Liver (tissue), 9 donors: ENCODE results near the gene OR52N5. TPM values are rescaled to one million over a fixed set of nuclear protein-coding genes. Genes with fewer than 3 reads are reported as not detected.

Source experiments
- DNase-seq: peaks from one replicate; pipeline ENCODE4 v3.0.0-alpha.2; 2017; ENCODE audit warnings: low spot score
- H3K27ac ChIP-seq, 2 donors: one replicate each; pipeline ENCODE4 v1.7.0; 2013; ENCODE audit warnings: inconsistent platforms in 2 of 2, low read length in 2 of 2, control low read depth in 1 of 2, low read depth in 1 of 2, mild to moderate bottlenecking in 1 of 2
- H3K27me3 ChIP-seq, 4 donors: one replicate each; pipeline versions ENCODE4 v1.6.1 to v1.7.0; 2013; ENCODE audit warnings: low read length in 3 of 4, inconsistent platforms in 1 of 4, mild to moderate bottlenecking in 1 of 4, moderate library complexity in 1 of 4; ENCODE audit not compliant: control insufficient read depth in 4 of 4, insufficient read depth in 4 of 4
- H3K36me3 ChIP-seq, 4 donors: one replicate each; pipeline versions ENCODE4 v1.6.1 to v1.7.0; 2013; ENCODE audit warnings: low read length in 3 of 4, mild to moderate bottlenecking in 3 of 4, low read depth in 1 of 4, moderate library complexity in 1 of 4; ENCODE audit not compliant: control insufficient read depth in 4 of 4, insufficient read depth in 3 of 4
- H3K4me1 ChIP-seq, 4 donors: one replicate each; pipeline versions ENCODE4 v1.6.1 to v1.7.0; 2013; ENCODE audit warnings: low read length in 3 of 4, mild to moderate bottlenecking in 3 of 4, moderate library complexity in 1 of 4; ENCODE audit not compliant: control insufficient read depth in 4 of 4, insufficient read depth in 4 of 4
- H3K4me3 ChIP-seq, 3 donors: one replicate each; pipeline versions ENCODE4 v1.6.1 to v1.7.0; 2013; ENCODE audit warnings: low read length in 3 of 3, control low read depth in 1 of 3, low read depth in 1 of 3, mild to moderate bottlenecking in 1 of 3
- H3K9ac ChIP-seq, 2 donors: one replicate each; pipeline ENCODE4 v1.7.0; 2013; ENCODE audit warnings: low read length in 2 of 2, mild to moderate bottlenecking in 2 of 2, moderate library complexity in 2 of 2, control low read depth in 1 of 2, low read depth in 1 of 2
- H3K9me3 ChIP-seq, 4 donors: one replicate each; pipeline versions ENCODE4 v1.6.1 to v1.7.0; 2013; ENCODE audit warnings: low read length in 3 of 4; ENCODE audit not compliant: control insufficient read depth in 4 of 4
- ATF3 ChIP-seq: IDR thresholded peaks from 2 replicates; pipeline ENCODE4 v1.6.1; 2016; ENCODE audit warnings: antibody characterized with exemption
- CTCF ChIP-seq: fragments of 150-350 bp; IDR thresholded peaks from 2 replicates; pipeline ENCODE4 v1.5.1; 2017; ENCODE audit warnings: improper control_type of control experiment, low read depth, low read length; ENCODE audit not compliant: missing input control
- EGR1 ChIP-seq, 2 donors: IDR thresholded peaks; 2 replicates each; pipeline ENCODE4 v1.6.1; 2016 to 2018; ENCODE audit warnings: antibody characterized with exemption in 2 of 2, low read depth in 2 of 2
- FOXA1 ChIP-seq: IDR thresholded peaks from 2 replicates; pipeline ENCODE4 v1.6.1; 2016; ENCODE audit warnings: antibody characterized with exemption
- FOXA2 ChIP-seq: IDR thresholded peaks from 2 replicates; pipeline ENCODE4 v1.6.1; 2016; ENCODE audit warnings: antibody characterized with exemption
- GABPA ChIP-seq, 2 donors: IDR thresholded peaks in 1 of 2; conservative IDR thresholded peaks in 1 of 2; 2 replicates each; pipeline ENCODE4 v1.6.1; 2016; ENCODE audit warnings: antibody characterized with exemption in 2 of 2, mild to moderate bottlenecking in 1 of 2, moderate library complexity in 1 of 2
- HNF4A ChIP-seq, 2 donors: conservative IDR thresholded peaks; 2 replicates each; pipeline ENCODE4 v1.6.1; 2016; ENCODE audit warnings: antibody characterized with exemption in 2 of 2, mild to moderate bottlenecking in 2 of 2
- HNF4G ChIP-seq: IDR thresholded peaks from 2 replicates; pipeline ENCODE4 v1.6.1; 2016; ENCODE audit warnings: antibody characterized with exemption
- JUND ChIP-seq, 2 donors: IDR thresholded peaks; 2 replicates each; pipeline ENCODE4 v1.6.1; 2016; ENCODE audit warnings: antibody characterized with exemption in 2 of 2
- MAX ChIP-seq: IDR thresholded peaks from 2 replicates; pipeline ENCODE4 v1.6.1; 2016; ENCODE audit warnings: antibody characterized with exemption
- NR2F2 ChIP-seq: IDR thresholded peaks from 2 replicates; pipeline ENCODE4 v1.6.1; 2016; ENCODE audit warnings: antibody characterized with exemption
- RAD21 ChIP-seq, 2 donors: IDR thresholded peaks; 2 replicates each; pipeline ENCODE4 v1.6.1; 2016; ENCODE audit warnings: antibody characterized with exemption in 2 of 2, mild to moderate bottlenecking in 2 of 2
- REST ChIP-seq: IDR thresholded peaks from 2 replicates; pipeline ENCODE4 v1.6.1; 2016; ENCODE audit warnings: antibody characterized with exemption, mild to moderate bottlenecking
- RXRA ChIP-seq, 2 donors: IDR thresholded peaks; 2 replicates each; pipeline ENCODE4 v1.6.1; 2017 to 2018; ENCODE audit warnings: antibody characterized with exemption in 2 of 2, mild to moderate bottlenecking in 1 of 2
- SP1 ChIP-seq: IDR thresholded peaks from 2 replicates; pipeline ENCODE4 v1.6.1; 2018; ENCODE audit warnings: antibody characterized with exemption, mild to moderate bottlenecking
- TAF1 ChIP-seq: conservative IDR thresholded peaks from 2 replicates; pipeline ENCODE4 v1.6.1; 2016; ENCODE audit warnings: antibody characterized with exemption, mild to moderate bottlenecking
- YY1 ChIP-seq: IDR thresholded peaks from 2 replicates; pipeline ENCODE4 v1.6.1; 2016; ENCODE audit warnings: antibody characterized with exemption, mild to moderate bottlenecking
- ZBTB33 ChIP-seq: IDR thresholded peaks from 2 replicates; pipeline ENCODE4 v1.6.1; 2016; ENCODE audit warnings: antibody characterized with exemption
- WGBS: extraction: QIAGEN DNeasy Blood & Tissue Kit; methylation state at CpG from one replicate; pipeline ENCODE4 v1.1.7; 2013; 5-methylcytosine and 5-hydroxymethylcytosine counted together
- polyA plus RNA-seq, 2 donors: library from polyadenylated mRNA; stranded (reverse) in 1 of 2; unstranded in 1 of 2; fragments of 200-250 nt in 1 of 2; fragments of >200 nt in 1 of 2; fragmentation: Nextera tagmentation in 1 of 2; extraction: Ambion mirVana in 1 of 2; gene quantifications; one replicate each; pipeline versions ENCODE4 v1.2.1 to v1.2.3, GENCODE V29; 2013 to 2015
- total RNA-seq, 2 donors: library from RNA; depleted of rRNA; stranded (reverse); fragments of >200 nt; gene quantifications; one replicate each; pipeline ENCODE4 v1.2.3, GENCODE V29; 2014
- donor health status: healthy.
- donor health status: healthy.
- donor health status: healthy.
- donor health status: healthy.
- donor health status: healthy.

OR52N5 gene
- total and polyA plus RNA-seq, 4 donors, result 0.08 TPM; not detected in 3

GRCh38 chr11:5737091-5737490 lies 46.1 kb downstream of the OR52N5 start:
- Histone ChIP-seq H3K4me1 (no peaks in the 10 kb centered on the region), H3K36me3 (no peaks in the 10 kb centered on the region), H3K27ac (no peak overlapping the region), H3K27me3 (no peaks in the 10 kb centered on the region), H3K9ac (no peak overlapping the region), H3K9me3 (peaks cover 0 to 2% (median 0%) of the 10 kb centered on the region in 4 donors), H3K4me3 (no peak overlapping the region)
- TF ChIP-seq YY1, result no peak
- TF ChIP-seq ZBTB33, result no peak
- TF ChIP-seq TAF1, result no peak
- no peak for TF ChIP-seq FOXA1
- no peak for TF ChIP-seq GABPA (IDR thresholded peaks at IDR 0.05 in 1 of 2, conservative IDR thresholded peaks at IDR 0.05 in 1 of 2)
- no peak for TF ChIP-seq FOXA2
- no peak for TF ChIP-seq SP1
- TF ChIP-seq RXRA (IDR thresholded peaks at IDR 0.05), result no peak
- no peak for TF ChIP-seq HNF4A (conservative IDR thresholded peaks at IDR 0.05)
- no peak for TF ChIP-seq NR2F2
- no peak for TF ChIP-seq HNF4G
- TF ChIP-seq CTCF, result no peak
- no peak for TF ChIP-seq EGR1 (IDR thresholded peaks at IDR 0.05; ENCODE audit: low read depth in 2 of 2)
- no peak for TF ChIP-seq MAX
- no peak for DNase-seq

- Histone ChIP-seq H3K27ac (no peak within 1 kb of the TSS), H3K9me3 (peaks cover 0 to 2% (median 0%) of the 10 kb centered on the region in 4 donors), H3K36me3 (no peaks in the 10 kb centered on the region), H3K27me3 (no peaks in the 10 kb centered on the region), H3K9ac (no peak within 1 kb of the TSS), H3K4me3 (no peak within 1 kb of the TSS), H3K4me1 (no peaks in the 10 kb centered on the region)
- no peak for DNase-seq
- TF ChIP-seq FOXA1 (no peak), EGR1 (IDR thresholded peaks at IDR 0.05; ENCODE audit: low read depth in 2 of 2) (no peak), RAD21 (IDR thresholded peaks at IDR 0.05) (no peak), JUND (IDR thresholded peaks at IDR 0.05) (no peak), RXRA (IDR thresholded peaks at IDR 0.05) (no peak), HNF4A (conservative IDR thresholded peaks at IDR 0.05) (no peak), CTCF (no peak), GABPA (IDR thresholded peaks at IDR 0.05 in 1 of 2, conservative IDR thresholded peaks at IDR 0.05 in 1 of 2) (no peak), FOXA2 (no peak), REST (no peak), ATF3 (no peak), NR2F2 (no peak), SP1 (no peak), YY1 (no peak), MAX (no peak), HNF4G (no peak), ZBTB33 (no peak), TAF1 (no peak)
- 84% methylated on average over 1 of the region's 1 CpG for WGBS
These were observed 46.8 kb downstream of the OR52N5 start, which contains the start of gene OR56B1 for GRCh38 chr11:5736396-5736795. OR56B1 (plus strand) TSS chr11:5736448; CDS start chr11:5736517, 69 bp downstream.
